ENCODE data around the gene SCARB1. TPM values are rescaled to one million over a fixed set of nuclear protein-coding genes. Genes with fewer than 3 reads are reported as not detected.
"Not testable (repeated sequence)": the region's sequence is repeated elsewhere in the genome, so short reads cannot be mapped to it uniquely, and the experiment has no call there.

Gene SCARB1
- total and polyA plus RNA-seq, 4 experiments from 2014 or later: 1.5 to 2.6 (median 1.9) TPM

GRCh38 chr12:124883263-124884130 lies 19.8 kb upstream of the SCARB1 start:
- no peak overlapping the region for H3K4me3 ChIP-seq (ENCODE audit: low read length in 2 of 2)
- H3K9me3 Mint-ChIP-seq: no peaks in the 10 kb centered on the region
- H3K4me1 Mint-ChIP-seq: peaks cover 5 to 17% (median 11%) of the 10 kb centered on the region in 4 donors
- no peak for DNase-seq
- H3K27ac ChIP-seq (ENCODE audit: low read depth, low read length): no peak overlapping the region
- POLR2A ChIA-PET (ENCODE audit: partially characterized antibody): no interaction called here
- H3K27me3 Mint-ChIP-seq: peaks cover 0 to 2% of the 10 kb centered on the region in 2 donors
- no peaks in the 10 kb centered on the region for H3K36me3 ChIP-seq (ENCODE audit: insufficient read depth, low read length)
- no peaks in the 10 kb centered on the region for H3K36me3 Mint-ChIP-seq
- CTCF ChIA-PET (ENCODE audit: partially characterized antibody): no interaction called here
- H3K9me3 ChIP-seq (ENCODE audit: control insufficient read depth in 1 of 2, low read length in 2 of 2): no peaks in the 10 kb centered on the region
- H3K4me1 ChIP-seq (ENCODE audit: insufficient read depth, low read length): peaks cover 4% of the 10 kb centered on the region
- peak overlapping the region in 3 of 7 donors; percentile 4 to 24 (median 5) for H3K27ac Mint-ChIP-seq
- intact Hi-C loops (cut with micrococcal nuclease): no loop called here
- no peak overlapping the region for H3K4me3 Mint-ChIP-seq
- no peaks in the 10 kb centered on the region for H3K27me3 ChIP-seq (ENCODE audit: insufficient read depth, low read length)

- Mint-ChIP-seq H3K27ac (peak overlapping the region in 1 of 7 donors; percentile 80), H3K4me1 (peaks cover 5 to 17% (median 11%) of the 10 kb centered on the region in 4 donors), H3K4me3 (peak overlapping the region in 5 of 8 donors; percentile 15 to 68 (median 32)), H3K36me3 (no peaks in the 10 kb centered on the region), H3K9me3 (no peaks in the 10 kb centered on the region), H3K27me3 (peaks cover 0 to 2% of the 10 kb centered on the region in 2 donors)
- Histone ChIP-seq H3K4me3 (ENCODE audit: low read length in 2 of 2) (no peak overlapping the region), H3K9me3 (ENCODE audit: control insufficient read depth in 1 of 2, low read length in 2 of 2) (no peaks in the 10 kb centered on the region), H3K27me3 (ENCODE audit: insufficient read depth, low read length) (no peaks in the 10 kb centered on the region), H3K27ac (ENCODE audit: low read depth, low read length) (no peak overlapping the region), H3K4me1 (ENCODE audit: insufficient read depth, low read length) (peaks cover 4% of the 10 kb centered on the region), H3K36me3 (ENCODE audit: insufficient read depth, low read length) (no peaks in the 10 kb centered on the region)
- POLR2A ChIA-PET (ENCODE audit: partially characterized antibody): no interaction called here
- CTCF ChIA-PET (ENCODE audit: partially characterized antibody): interaction anchor here (2.3 kb wide), 1 partner anchor 25 kb away, joined by 9 read pairs; no protein-coding TSS in a partner anchor
- DNase-seq: no peak
- intact Hi-C loops (cut with micrococcal nuclease): no loop called here
Measured at GRCh38 chr12:124881123-124881522, 17.5 kb upstream of the SCARB1 start.

- H3K9me3 Mint-ChIP-seq; H3K27me3 Mint-ChIP-seq; H3K36me3 Mint-ChIP-seq; H3K27ac Mint-ChIP-seq; intact Hi-C loops (cut with micrococcal nuclease); H3K27ac ChIP-seq (ENCODE audit: low read depth, low read length); H3K4me1 ChIP-seq (ENCODE audit: insufficient read depth, low read length); POLR2A ChIA-PET (ENCODE audit: partially characterized antibody); H3K4me3 ChIP-seq (ENCODE audit: low read length in 2 of 2); H3K4me3 Mint-ChIP-seq; H3K27me3 ChIP-seq (ENCODE audit: insufficient read depth, low read length); H3K36me3 ChIP-seq (ENCODE audit: insufficient read depth, low read length); H3K9me3 ChIP-seq (ENCODE audit: control insufficient read depth in 1 of 2, low read length in 2 of 2); DNase-seq: not testable (repeated sequence)
- H3K4me1 Mint-ChIP-seq: peaks cover 5 to 17% (median 11%) of the 10 kb centered on the region in 4 donors
- CTCF ChIA-PET (ENCODE audit: partially characterized antibody): interaction anchor here (2.3 kb wide), 1 partner anchor 26 kb away, joined by 9 read pairs; no protein-coding TSS in a partner anchor
Measured at GRCh38 chr12:124880335-124880734, 16.7 kb upstream of the SCARB1 start.

GRCh38 chr12:124878795-124879516 lies 15.3 kb upstream of the SCARB1 start:
- no peaks in the 10 kb centered on the region for H3K36me3 ChIP-seq (ENCODE audit: insufficient read depth, low read length)
- peaks cover 4% of the 10 kb centered on the region for H3K4me1 ChIP-seq (ENCODE audit: insufficient read depth, low read length)
- H3K9me3 ChIP-seq (ENCODE audit: control insufficient read depth in 1 of 2, low read length in 2 of 2): no peaks in the 10 kb centered on the region
- no peak for DNase-seq
- H3K27me3 ChIP-seq (ENCODE audit: insufficient read depth, low read length): no peaks in the 10 kb centered on the region
- Mint-ChIP-seq H3K36me3 (no peaks in the 10 kb centered on the region), H3K27ac (no peak overlapping the region), H3K4me3 (no peak overlapping the region), H3K27me3 (peaks cover 0 to 2% of the 10 kb centered on the region in 2 donors), H3K4me1 (peaks cover 5 to 17% (median 11%) of the 10 kb centered on the region in 4 donors), H3K9me3 (no peaks in the 10 kb centered on the region)
- H3K27ac ChIP-seq (ENCODE audit: low read depth, low read length): no peak overlapping the region
- CTCF ChIA-PET (ENCODE audit: partially characterized antibody): interaction anchor here (2.3 kb wide), 1 partner anchor 28 kb away, joined by 9 read pairs; no protein-coding TSS in a partner anchor
- POLR2A ChIA-PET (ENCODE audit: partially characterized antibody): no interaction called here
- intact Hi-C loops (cut with micrococcal nuclease): no loop called here
- no peak overlapping the region for H3K4me3 ChIP-seq (ENCODE audit: low read length in 2 of 2)

- H3K27ac Mint-ChIP-seq: no peak overlapping the region
- H3K9me3 Mint-ChIP-seq: no peaks in the 10 kb centered on the region
- CTCF ChIA-PET (ENCODE audit: partially characterized antibody): no interaction called here
- no peaks in the 10 kb centered on the region for H3K36me3 ChIP-seq (ENCODE audit: insufficient read depth, low read length)
- H3K4me3 ChIP-seq (ENCODE audit: low read length in 2 of 2): no peak overlapping the region
- POLR2A ChIA-PET (ENCODE audit: partially characterized antibody): no interaction called here
- intact Hi-C loops (cut with micrococcal nuclease): no loop called here
- H3K27me3 ChIP-seq (ENCODE audit: insufficient read depth, low read length): no peaks in the 10 kb centered on the region
- no peaks in the 10 kb centered on the region for H3K36me3 Mint-ChIP-seq
- H3K4me3 Mint-ChIP-seq: no peak overlapping the region
- H3K4me1 ChIP-seq (ENCODE audit: insufficient read depth, low read length): peaks cover 4% of the 10 kb centered on the region
- no peak for DNase-seq
- no peak overlapping the region for H3K27ac ChIP-seq (ENCODE audit: low read depth, low read length)
- H3K9me3 ChIP-seq (ENCODE audit: control insufficient read depth in 1 of 2, low read length in 2 of 2): no peaks in the 10 kb centered on the region
- H3K4me1 Mint-ChIP-seq: peaks cover 5 to 17% (median 11%) of the 10 kb centered on the region in 4 donors
- H3K27me3 Mint-ChIP-seq: peaks cover 0 to 2% of the 10 kb centered on the region in 2 donors
Measured at GRCh38 chr12:124877423-124877822, 13.8 kb upstream of the SCARB1 start.

- no peaks in the 10 kb centered on the region for H3K27me3 ChIP-seq (ENCODE audit: insufficient read depth, low read length)
- Mint-ChIP-seq H3K27ac (no peak overlapping the region), H3K36me3 (no peaks in the 10 kb centered on the region), H3K4me1 (peaks cover 3 to 7% (median 4%) of the 10 kb centered on the region in 4 donors), H3K4me3 (no peak overlapping the region), H3K27me3 (peaks cover 0 to 3% of the 10 kb centered on the region in 2 donors), H3K9me3 (no peaks in the 10 kb centered on the region)
- no peaks in the 10 kb centered on the region for H3K9me3 ChIP-seq (ENCODE audit: control insufficient read depth in 1 of 2, low read length in 2 of 2)
- H3K27ac ChIP-seq (ENCODE audit: low read depth, low read length): no peak overlapping the region
- H3K4me3 ChIP-seq (ENCODE audit: low read length in 2 of 2): no peak overlapping the region
- ChIA-PET POLR2A (ENCODE audit: partially characterized antibody) (no interaction called here), CTCF (ENCODE audit: partially characterized antibody) (no interaction called here)
- H3K4me1 ChIP-seq (ENCODE audit: insufficient read depth, low read length): peaks cover 4% of the 10 kb centered on the region
- DNase-seq: no peak
- H3K36me3 ChIP-seq (ENCODE audit: insufficient read depth, low read length): no peaks in the 10 kb centered on the region
- intact Hi-C loops (cut with micrococcal nuclease): no loop called here
Measured at GRCh38 chr12:124876171-124876570, 12.5 kb upstream of the SCARB1 start.

GRCh38 chr12:124875803-124876132 lies 12.1 kb upstream of the SCARB1 start:
- POLR2A ChIA-PET (ENCODE audit: partially characterized antibody): no interaction called here
- CTCF ChIA-PET (ENCODE audit: partially characterized antibody): no interaction called here

More at GRCh38 chr12:124875803-124876132, 12.1 kb upstream of the SCARB1 start:
- H3K36me3 ChIP-seq (ENCODE audit: insufficient read depth, low read length): no peaks in the 10 kb centered on the region
- Mint-ChIP-seq H3K27me3 (peaks cover 0 to 3% of the 10 kb centered on the region in 2 donors), H3K4me1 (peaks cover under 1 to 4% (median under 1%) of the 10 kb centered on the region in 4 donors), H3K4me3 (no peak overlapping the region), H3K9me3 (no peaks in the 10 kb centered on the region), H3K27ac (no peak overlapping the region), H3K36me3 (no peaks in the 10 kb centered on the region)
- H3K27me3 ChIP-seq (ENCODE audit: insufficient read depth, low read length): no peaks in the 10 kb centered on the region
- intact Hi-C loops (cut with micrococcal nuclease): no loop called here
- H3K27ac ChIP-seq (ENCODE audit: low read depth, low read length): no peak overlapping the region
- H3K4me3 ChIP-seq (ENCODE audit: low read length in 2 of 2): no peak overlapping the region
- no peaks in the 10 kb centered on the region for H3K9me3 ChIP-seq (ENCODE audit: control insufficient read depth in 1 of 2, low read length in 2 of 2)
- peaks cover under 1% of the 10 kb centered on the region for H3K4me1 ChIP-seq (ENCODE audit: insufficient read depth, low read length)
- no peak for DNase-seq

Measured in CD4-positive, alpha-beta memory T cell (primary cell).